LNCaP clone FGC (cell line): ENCODE results near the gene OR6K6.

ENCODE experiments used
- DNase-seq: peaks from one replicate; pipeline ENCODE4 v3.0.0-alpha.2; 2011; ENCODE audit warnings: low read depth
- H3K4me3 ChIP-seq: 2 replicates; pipeline ENCODE4 v1.5.1; 2011; ENCODE audit warnings: mild to moderate bottlenecking, low read depth, low read length, control low read depth
- CTCF ChIP-seq: IDR thresholded peaks from 2 replicates; pipeline ENCODE4 v1.5.1; 2012; ENCODE audit warnings: mild to moderate bottlenecking; ENCODE audit not compliant: control insufficient read depth, insufficient read depth; ENCODE audit errors: extremely low read depth

Gene OR6K6

GRCh38 chr1:158720620-158721019 is 33.9 kb upstream of the OR6K6 start, which contains the start of gene OR6K3:
Gene OR6K3, minus strand, starts transcription at chr1:158720720. Its CDS starts 2,605 bp downstream, at chr1:158718115.
- H3K4me3 ChIP-seq = no peak within 1 kb of the TSS
- no peak for TF ChIP-seq CTCF
- no peak for DNase-seq

- no peak for TF ChIP-seq CTCF
- no peak overlapping the region for H3K4me3 ChIP-seq
- DNase-seq = no peak
These were observed 30.1 kb upstream of the OR6K6 start for GRCh38 chr1:158724442-158724841.

GRCh38 chr1:158728510-158729225 is 25.9 kb upstream of the OR6K6 start:
- no peak for DNase-seq
- TF ChIP-seq CTCF = no peak
- no peak overlapping the region for H3K4me3 ChIP-seq

GRCh38 chr1:158730453-158730852 is 24.1 kb upstream of the OR6K6 start:
- no peak for DNase-seq
- no peak for TF ChIP-seq CTCF
- H3K4me3 ChIP-seq = no peak overlapping the region

- TF ChIP-seq CTCF = no peak
- no peak for DNase-seq
These were observed 22.8 kb upstream of the OR6K6 start for GRCh38 chr1:158731707-158732106.

GRCh38 chr1:158732524-158732923 is 22.0 kb upstream of the OR6K6 start:
- DNase-seq = no peak
- no peak for TF ChIP-seq CTCF
- H3K4me3 ChIP-seq = no peak overlapping the region

More at GRCh38 chr1:158731707-158732106, 22.8 kb upstream of the OR6K6 start:
- H3K4me3 ChIP-seq = no peak overlapping the region

- no peak overlapping the region for H3K4me3 ChIP-seq
- no peak for DNase-seq
- TF ChIP-seq CTCF = no peak
These were observed 18.7 kb upstream of the OR6K6 start for GRCh38 chr1:158735848-158736247.
